A549 (cell line): ENCODE measurements around the gene CEP164.

Experiments
- CBX2 ChIP-seq: fragments of 200-600 bp; sonication (generic); IDR thresholded peaks from 2 replicates; pipeline ENCODE4 v1.6.1; 2016; ENCODE audit warnings: low read depth, mild to moderate bottlenecking, borderline replicate concordance
- CHD4 ChIP-seq: fragments of 200-600 bp; sonication (generic); IDR thresholded peaks from 2 replicates; pipeline ENCODE4 v1.6.1; 2016; ENCODE audit warnings: antibody characterized with exemption, mild to moderate bottlenecking, borderline replicate concordance
- CTCF ChIP-seq: fragments of >200 bp; sonication (Bioruptor Twin); formaldehyde crosslinking; IDR thresholded peaks from 3 replicates; pipeline ENCODE4 v1.5.1; 2016
- E2F6 ChIP-seq: IDR thresholded peaks from 2 replicates; pipeline ENCODE4 v1.6.1; 2012; ENCODE audit warnings: low read depth, borderline replicate concordance
- ESRRA ChIP-seq: fragments of 150-350 bp; IDR thresholded peaks from 2 replicates; pipeline ENCODE4 v1.6.1; 2014; ENCODE audit warnings: mild to moderate bottlenecking, low read length, borderline replicate concordance
- GATA3 ChIP-seq: IDR thresholded peaks from 2 replicates; pipeline ENCODE4 v1.6.1; 2012; ENCODE audit warnings: borderline replicate concordance
- HOXA7 ChIP-seq: fragments of 250-450 bp; sonication (Bioruptor Pico); IDR thresholded peaks from 2 replicates; pipeline ENCODE4 v1.5.0; 2020; ENCODE audit warnings: mild to moderate bottlenecking, moderate library complexity
- KDM1A ChIP-seq: fragments of 200-600 bp; sonication (generic); IDR thresholded peaks from 2 replicates; pipeline ENCODE4 v1.6.1; 2016; ENCODE audit warnings: low read depth, mild to moderate bottlenecking
- POLR2A ChIP-seq: IDR thresholded peaks from 2 replicates; pipeline ENCODE4 v1.6.1; 2012; ENCODE audit warnings: mild to moderate bottlenecking, low read length
- POLR2AphosphoS2 ChIP-seq: conservative IDR thresholded peaks from 2 replicates; pipeline ENCODE4 v1.6.1; 2012; ENCODE audit warnings: low read length, improper control_type of control experiment, inconsistent platforms

- no peak for TF ChIP-seq CBX2
- no peak for TF ChIP-seq POLR2AphosphoS2
- no peak for TF ChIP-seq KDM1A
- no peak for TF ChIP-seq POLR2A
- TF ChIP-seq HOXA7: no peak
- no peak for TF ChIP-seq CTCF
- TF ChIP-seq ESRRA: no peak
- TF ChIP-seq E2F6: no peak
- no peak for TF ChIP-seq GATA3
- no peak for TF ChIP-seq CHD4
Measured at GRCh38 chr11:117300283-117300663, 27.4 kb upstream of the CEP164 start.
